Measurements from ENCODE around the gene CUBN.

Gene CUBN

DNA sequence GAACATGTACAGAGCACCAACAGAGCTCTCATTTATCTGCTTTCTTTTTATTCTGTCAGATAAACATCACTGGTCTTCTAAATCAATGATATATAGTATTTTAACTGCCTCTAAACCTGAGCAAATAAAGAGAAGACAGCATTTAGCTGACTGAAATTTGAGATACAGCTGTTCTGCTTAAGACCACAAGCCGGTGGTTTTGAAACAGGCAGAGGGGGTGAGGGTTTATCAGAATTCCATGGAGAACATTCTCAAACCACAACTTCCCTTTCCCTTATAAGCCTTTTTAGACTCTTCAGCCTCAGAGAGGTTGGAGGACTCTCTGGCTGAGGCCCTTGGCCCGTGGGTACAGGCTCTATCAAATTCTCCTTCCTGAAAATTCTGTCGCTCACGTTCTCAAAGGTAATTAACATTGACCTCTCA is 225.0 kb downstream of the CUBN start:
- H3K27ac ChIP-seq, result no peak overlapping the region
- TF ChIP-seq, protein P1, sequence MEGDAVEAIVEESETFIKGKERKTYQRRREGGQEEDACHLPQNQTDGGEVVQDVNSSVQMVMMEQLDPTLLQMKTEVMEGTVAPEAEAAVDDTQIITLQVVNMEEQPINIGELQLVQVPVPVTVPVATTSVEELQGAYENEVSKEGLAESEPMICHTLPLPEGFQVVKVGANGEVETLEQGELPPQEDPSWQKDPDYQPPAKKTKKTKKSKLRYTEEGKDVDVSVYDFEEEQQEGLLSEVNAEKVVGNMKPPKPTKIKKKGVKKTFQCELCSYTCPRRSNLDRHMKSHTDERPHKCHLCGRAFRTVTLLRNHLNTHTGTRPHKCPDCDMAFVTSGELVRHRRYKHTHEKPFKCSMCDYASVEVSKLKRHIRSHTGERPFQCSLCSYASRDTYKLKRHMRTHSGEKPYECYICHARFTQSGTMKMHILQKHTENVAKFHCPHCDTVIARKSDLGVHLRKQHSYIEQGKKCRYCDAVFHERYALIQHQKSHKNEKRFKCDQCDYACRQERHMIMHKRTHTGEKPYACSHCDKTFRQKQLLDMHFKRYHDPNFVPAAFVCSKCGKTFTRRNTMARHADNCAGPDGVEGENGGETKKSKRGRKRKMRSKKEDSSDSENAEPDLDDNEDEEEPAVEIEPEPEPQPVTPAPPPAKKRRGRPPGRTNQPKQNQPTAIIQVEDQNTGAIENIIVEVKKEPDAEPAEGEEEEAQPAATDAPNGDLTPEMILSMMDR (IDR thresholded peaks at IDR 0.05), result no peak
- no peak for DNase-seq (ENCODE audit: low spot score)
- no peak overlapping the region for H3K4me3 ChIP-seq

DNA sequence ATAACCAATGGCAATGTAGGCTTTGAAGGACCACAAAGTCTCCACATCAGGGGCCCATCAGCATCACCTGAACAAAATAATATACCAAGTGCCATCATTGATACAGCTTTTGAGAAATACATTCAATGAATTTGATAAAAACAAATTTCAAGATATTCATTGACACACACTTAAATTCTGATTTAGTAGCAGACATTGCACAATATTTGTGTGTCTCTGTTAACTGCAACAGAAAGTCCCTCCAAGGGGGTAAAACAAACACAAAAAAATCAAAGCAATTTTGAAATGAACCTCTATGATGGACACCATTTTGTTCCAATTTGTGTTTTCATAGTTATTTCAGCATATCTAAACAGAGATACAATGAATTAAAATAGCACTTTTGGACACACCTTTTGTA is 225.6 kb downstream of the CUBN start:
- no peak overlapping the region for H3K27ac ChIP-seq
- TF ChIP-seq, protein P1 (IDR thresholded peaks at IDR 0.05), result no peak
- no peak overlapping the region for H3K4me3 ChIP-seq
- DNase-seq (ENCODE audit: low spot score), result no peak

DNA sequence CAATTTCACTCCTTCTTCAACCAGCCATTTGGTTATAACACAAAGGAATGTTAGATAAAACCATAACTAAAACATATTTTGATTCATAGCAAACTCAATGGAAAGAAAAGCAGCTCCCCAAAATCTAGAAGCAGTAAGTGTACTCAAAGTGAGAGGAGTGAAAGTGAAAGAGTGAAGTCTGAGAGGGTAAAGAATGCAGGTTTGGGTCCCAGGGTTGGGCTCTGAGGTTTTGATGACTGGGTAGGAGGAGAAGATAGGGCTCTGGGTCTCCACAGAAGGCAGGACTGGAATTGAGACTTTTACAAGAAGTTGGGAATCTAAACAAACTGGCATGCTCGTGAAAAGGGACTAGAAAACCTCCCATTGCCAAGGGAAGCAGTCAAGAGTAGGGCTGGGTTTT is 227.0 kb downstream of the CUBN start:
- no peak for DNase-seq (ENCODE audit: low spot score)
- TF ChIP-seq, protein P1 (IDR thresholded peaks at IDR 0.05), result no peak

DNA sequence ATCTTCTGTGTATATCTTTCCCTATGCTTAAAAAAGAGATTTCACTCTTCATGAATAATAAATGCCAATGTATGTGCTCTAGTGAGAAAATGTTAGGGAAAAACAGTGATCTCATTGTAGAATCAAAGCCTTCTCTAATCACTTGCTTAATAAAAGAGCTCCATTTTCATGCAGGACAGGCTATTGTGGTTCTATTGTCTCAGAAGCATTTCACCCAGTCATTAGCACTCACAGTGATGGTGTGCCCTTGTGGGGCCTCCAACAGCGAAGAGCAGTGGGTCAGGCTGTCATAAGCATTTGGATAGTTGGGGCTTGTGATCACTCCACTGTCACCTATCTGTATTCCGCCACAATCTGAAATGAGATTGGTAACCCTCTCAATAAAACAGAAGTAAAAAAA is 228.5 kb downstream of the CUBN start:
- TF ChIP-seq, protein P1 (IDR thresholded peaks at IDR 0.05), result no peak
- H3K4me3 ChIP-seq, result no peak overlapping the region
- H3K27ac ChIP-seq, result no peak overlapping the region
- DNase-seq (ENCODE audit: low spot score), result no peak

More for the DNA sequence above, 227.0 kb downstream of the CUBN start:
- H3K27ac ChIP-seq, result no peak overlapping the region
- no peak overlapping the region for H3K4me3 ChIP-seq

DNA sequence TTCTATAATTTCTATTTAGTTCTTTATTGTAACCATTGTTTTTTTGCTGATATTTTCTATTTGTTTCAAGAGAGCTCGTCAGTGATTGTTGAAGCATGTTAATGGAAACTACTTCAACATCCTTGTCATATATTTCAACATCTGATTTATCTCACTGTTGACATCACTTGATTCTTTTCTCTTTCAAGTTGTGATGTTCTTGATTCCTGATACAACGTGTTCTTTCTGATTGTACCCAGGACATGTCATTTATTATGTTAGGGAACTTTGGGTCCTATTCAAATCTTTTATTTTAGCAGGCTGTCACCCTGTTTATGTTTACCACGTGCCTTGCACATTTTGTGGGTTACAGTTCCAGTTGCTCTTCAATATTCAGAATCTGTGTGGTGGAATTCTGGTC is 232.6 kb downstream of the CUBN start:
- H3K27ac ChIP-seq, result no peak overlapping the region
- TF ChIP-seq, protein P1 (IDR thresholded peaks at IDR 0.05), result no peak
- DNase-seq (ENCODE audit: low spot score), result no peak
- no peak overlapping the region for H3K4me3 ChIP-seq

DNA sequence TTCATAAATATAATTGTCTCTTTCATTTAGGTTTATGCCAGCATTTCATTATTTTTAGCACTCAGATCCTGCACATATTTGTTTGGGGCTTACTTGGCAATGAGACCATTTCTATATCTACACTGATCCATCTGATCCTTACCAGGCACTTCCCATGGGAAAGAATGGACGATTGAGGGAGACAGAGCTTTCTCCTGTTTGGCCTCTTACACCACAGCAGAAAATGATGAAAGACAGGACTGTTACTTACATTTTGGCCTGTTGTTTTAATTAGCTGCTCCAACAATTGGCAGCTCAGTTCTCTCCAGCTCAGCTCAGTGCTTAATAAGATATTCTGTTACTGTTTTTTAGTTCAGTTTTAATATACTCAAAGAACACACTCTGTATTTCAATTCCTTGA is 234.8 kb downstream of the CUBN start:
- no peak overlapping the region for H3K27ac ChIP-seq
- H3K4me3 ChIP-seq, result no peak overlapping the region
- no peak for DNase-seq (ENCODE audit: low spot score)
- TF ChIP-seq, protein P1 (IDR thresholded peaks at IDR 0.05), result no peak

DNA sequence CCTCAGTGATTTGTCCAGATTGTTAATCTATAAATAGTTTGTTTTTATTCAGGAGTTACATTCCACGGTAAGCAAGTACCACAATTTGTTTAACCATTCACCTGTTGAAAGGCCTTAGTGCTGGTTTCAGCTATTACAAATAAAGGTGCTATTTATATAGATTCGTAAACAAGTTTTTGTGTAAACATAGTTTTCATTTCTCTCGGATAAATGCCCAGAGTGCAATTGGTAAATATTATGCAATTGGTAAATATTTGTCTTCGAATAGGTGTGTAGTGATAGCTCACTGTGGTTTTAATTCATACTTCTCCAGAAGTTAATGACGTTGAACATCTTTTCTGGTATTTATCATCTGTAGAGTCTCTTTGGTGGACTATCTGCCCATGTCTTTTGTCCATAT is 235.9 kb downstream of the CUBN start:
- Histone ChIP-seq H3K4me3 (no peak overlapping the region), H3K27ac (no peak overlapping the region)
- DNase-seq (ENCODE audit: low spot score), result no peak
- TF ChIP-seq, protein P1 (IDR thresholded peaks at IDR 0.05), result no peak

All from coronary artery (tissue), 2 donors.